Panc1 (cell line): ENCODE measurements around the gene C1orf116.

ENCODE experiments used
- CTCF ChIP-seq: fragments of 450-650 bp; IDR thresholded peaks from 2 replicates; pipeline ENCODE4 v1.5.1; 2017; ENCODE audit warnings: mild to moderate bottlenecking
- POLR2AphosphoS5 ChIP-seq: IDR thresholded peaks from 2 replicates; pipeline ENCODE4 v1.6.1; 2012; ENCODE audit warnings: mild to moderate bottlenecking, low read depth, low read length, moderate library complexity
- SIN3A ChIP-seq: IDR thresholded peaks from 2 replicates; pipeline ENCODE4 v1.6.1; 2012; ENCODE audit warnings: low read depth, mild to moderate bottlenecking, low read length, moderate library complexity, borderline replicate concordance; ENCODE audit not compliant: insufficient read depth
- TCF7L2 ChIP-seq: IDR thresholded peaks from 2 replicates; pipeline ENCODE4 v1.6.1; 2011; ENCODE audit warnings: mild to moderate bottlenecking, low read depth, low read length, inconsistent platforms
- TF ChIP-seq, protein P1 (sequence below), 2 experiments: IDR thresholded peaks; 2 replicates each; pipeline ENCODE4 v1.6.1; 2011 to 2012; ENCODE audit warnings: low read depth in 2 of 2, control low read depth in 1 of 2, low read length in 1 of 2, mild to moderate bottlenecking in 1 of 2, moderate library complexity in 1 of 2; ENCODE audit not compliant: insufficient read depth in 1 of 2

DNA sequence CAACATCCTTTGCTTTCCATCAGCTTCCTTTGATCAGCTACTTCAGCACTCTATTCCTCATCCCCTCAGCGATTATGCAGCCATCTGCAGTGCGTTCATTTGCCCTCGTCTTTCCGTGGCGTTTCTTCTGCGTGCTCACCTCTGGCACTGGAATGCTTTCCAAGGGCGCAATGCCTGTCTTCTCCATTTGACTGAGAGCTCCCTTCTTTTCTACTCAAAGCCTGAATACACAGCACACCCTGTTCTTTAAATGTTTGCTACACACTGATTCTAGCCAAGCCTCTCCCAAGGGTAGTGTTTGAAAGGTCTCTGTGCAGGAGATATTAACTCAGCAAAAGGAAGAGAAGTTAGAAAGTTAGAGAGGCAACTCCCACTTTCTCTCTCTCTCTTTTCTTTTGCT, 22.6 kb downstream of the C1orf116 start:
- no peak for TF ChIP-seq CTCF
- no peak for TF ChIP-seq SIN3A
- no peak for TF ChIP-seq POLR2AphosphoS5
- no peak for TF ChIP-seq TCF7L2
- TF ChIP-seq, protein P1, sequence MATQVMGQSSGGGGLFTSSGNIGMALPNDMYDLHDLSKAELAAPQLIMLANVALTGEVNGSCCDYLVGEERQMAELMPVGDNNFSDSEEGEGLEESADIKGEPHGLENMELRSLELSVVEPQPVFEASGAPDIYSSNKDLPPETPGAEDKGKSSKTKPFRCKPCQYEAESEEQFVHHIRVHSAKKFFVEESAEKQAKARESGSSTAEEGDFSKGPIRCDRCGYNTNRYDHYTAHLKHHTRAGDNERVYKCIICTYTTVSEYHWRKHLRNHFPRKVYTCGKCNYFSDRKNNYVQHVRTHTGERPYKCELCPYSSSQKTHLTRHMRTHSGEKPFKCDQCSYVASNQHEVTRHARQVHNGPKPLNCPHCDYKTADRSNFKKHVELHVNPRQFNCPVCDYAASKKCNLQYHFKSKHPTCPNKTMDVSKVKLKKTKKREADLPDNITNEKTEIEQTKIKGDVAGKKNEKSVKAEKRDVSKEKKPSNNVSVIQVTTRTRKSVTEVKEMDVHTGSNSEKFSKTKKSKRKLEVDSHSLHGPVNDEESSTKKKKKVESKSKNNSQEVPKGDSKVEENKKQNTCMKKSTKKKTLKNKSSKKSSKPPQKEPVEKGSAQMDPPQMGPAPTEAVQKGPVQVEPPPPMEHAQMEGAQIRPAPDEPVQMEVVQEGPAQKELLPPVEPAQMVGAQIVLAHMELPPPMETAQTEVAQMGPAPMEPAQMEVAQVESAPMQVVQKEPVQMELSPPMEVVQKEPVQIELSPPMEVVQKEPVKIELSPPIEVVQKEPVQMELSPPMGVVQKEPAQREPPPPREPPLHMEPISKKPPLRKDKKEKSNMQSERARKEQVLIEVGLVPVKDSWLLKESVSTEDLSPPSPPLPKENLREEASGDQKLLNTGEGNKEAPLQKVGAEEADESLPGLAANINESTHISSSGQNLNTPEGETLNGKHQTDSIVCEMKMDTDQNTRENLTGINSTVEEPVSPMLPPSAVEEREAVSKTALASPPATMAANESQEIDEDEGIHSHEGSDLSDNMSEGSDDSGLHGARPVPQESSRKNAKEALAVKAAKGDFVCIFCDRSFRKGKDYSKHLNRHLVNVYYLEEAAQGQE (IDR thresholded peaks at IDR 0.05; ENCODE audit: insufficient read depth in 1 of 2, low read depth in 2 of 2, low read length in 1 of 2), result no peak
